GM19463 (cell line): ENCODE results near the gene ARHGEF16.

Source experiments
- ATAC-seq: cut with Tn5 transposase; IDR thresholded peaks from one replicate; pipeline ENCODE4 v1.9.1; 2021; ENCODE audit warnings: mild to moderate bottlenecking, moderate library complexity; ENCODE audit not compliant: unreplicated experiment

The ARHGEF16 gene

DNA sequence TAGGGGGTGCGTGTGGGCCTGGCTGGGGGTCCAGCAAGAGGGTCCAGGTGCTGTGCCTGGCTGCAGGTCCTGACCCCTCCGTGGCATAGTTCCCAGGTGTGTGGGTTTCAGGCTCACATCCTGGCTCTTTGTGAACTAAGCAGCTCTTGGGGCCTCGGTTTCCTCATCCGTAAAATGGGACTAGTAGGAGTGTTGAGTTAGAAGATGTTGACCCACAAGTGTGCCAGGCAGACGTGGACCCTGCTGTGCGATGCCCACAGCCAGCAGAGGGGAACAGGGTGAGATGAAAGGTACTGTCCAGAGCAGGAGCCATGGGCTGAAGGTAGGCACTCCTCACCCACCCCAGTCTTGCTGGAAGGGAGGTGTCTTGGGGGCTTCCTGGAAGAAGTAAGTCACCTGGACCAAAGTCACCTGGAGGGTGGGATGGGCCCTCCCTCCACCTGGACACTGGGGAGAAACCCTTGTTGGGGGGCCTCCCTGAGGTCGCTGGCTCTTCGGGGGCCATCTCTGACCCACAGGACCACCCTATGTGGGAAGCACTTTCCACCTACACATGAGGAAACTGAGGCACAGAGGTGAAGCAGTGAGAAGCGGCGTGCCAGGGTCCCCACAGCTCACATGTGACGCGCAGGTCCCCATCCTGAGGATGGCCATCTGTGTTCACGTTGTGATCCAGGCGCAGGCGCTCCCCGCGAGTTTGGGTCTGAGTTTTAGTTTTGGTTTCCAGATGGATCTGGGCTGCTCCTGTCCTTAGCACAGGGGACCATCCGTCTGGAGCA lies 1.4 kb downstream of the ARHGEF16 start:
- ATAC-seq, result no peak

DNA sequence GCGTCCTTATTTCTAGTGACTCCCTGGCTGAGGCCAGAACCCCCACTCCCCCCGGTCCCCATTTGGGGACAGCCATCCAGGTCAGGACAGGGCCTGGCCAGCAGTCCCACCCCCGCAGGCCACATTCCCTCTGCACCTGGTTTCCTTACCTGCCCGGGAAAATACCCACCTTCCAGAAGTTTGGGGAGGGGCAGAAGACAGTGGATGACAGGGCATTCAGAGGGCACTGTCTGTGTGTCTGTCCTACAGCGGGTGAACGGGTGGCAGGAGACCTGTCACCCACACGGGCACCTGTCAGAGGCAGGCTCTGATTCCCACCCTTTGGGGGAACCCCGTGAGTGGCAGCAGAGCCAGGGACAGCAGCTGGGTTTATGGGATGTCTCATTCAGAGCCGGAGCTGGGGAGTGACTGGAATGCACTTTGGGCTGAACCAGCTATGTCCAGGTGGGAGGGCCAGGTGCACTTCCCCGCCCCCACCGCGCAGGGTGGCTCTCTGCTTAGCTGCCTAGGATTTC lies 2.0 kb downstream of the ARHGEF16 start:
- no peak for ATAC-seq

DNA sequence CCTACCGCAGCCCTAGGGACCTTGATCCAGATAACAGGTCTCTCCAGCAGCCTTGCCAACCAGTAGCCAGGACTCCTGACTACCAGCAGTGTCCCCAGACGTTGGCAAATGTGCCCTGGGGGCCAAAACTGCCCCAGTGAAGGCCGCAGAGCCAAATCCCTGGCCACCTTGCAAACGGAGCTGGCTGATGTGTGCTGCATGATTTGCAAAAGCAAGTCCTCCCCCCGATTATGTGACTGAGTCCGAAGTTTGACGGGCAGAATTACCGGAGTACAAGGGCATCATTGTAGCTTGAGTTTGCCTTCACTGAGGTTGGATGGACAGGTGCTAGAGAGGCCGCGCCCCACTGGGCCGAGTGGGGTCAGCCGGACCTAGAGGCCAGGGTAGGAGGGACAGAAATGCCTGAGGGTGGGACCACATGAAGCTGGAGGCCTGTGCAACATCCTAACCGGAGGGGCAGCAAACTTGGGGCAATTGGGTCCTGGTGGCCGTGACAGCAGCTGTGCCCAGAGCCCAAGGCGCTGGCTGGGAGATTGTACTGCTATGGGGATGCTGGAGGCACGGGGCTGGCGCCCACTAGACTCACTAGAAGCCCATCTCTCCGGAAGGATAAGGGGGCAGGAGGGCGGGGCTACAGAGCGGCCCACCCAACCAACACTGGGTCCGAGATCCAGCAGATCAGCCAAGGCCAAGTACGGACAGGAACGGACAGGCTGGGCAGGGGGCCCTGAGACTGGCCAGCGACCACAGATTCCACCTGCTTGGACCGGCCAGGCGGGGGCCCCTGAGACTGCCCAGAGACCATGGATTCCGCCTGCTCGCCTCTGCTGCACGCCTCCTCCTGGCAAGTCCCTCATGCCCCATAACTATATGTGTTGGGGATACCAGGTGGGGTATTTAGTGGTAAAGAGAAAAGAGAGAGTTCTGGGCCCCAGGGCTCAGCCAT lies 2.8 kb downstream of the ARHGEF16 start:
- no peak for ATAC-seq

DNA sequence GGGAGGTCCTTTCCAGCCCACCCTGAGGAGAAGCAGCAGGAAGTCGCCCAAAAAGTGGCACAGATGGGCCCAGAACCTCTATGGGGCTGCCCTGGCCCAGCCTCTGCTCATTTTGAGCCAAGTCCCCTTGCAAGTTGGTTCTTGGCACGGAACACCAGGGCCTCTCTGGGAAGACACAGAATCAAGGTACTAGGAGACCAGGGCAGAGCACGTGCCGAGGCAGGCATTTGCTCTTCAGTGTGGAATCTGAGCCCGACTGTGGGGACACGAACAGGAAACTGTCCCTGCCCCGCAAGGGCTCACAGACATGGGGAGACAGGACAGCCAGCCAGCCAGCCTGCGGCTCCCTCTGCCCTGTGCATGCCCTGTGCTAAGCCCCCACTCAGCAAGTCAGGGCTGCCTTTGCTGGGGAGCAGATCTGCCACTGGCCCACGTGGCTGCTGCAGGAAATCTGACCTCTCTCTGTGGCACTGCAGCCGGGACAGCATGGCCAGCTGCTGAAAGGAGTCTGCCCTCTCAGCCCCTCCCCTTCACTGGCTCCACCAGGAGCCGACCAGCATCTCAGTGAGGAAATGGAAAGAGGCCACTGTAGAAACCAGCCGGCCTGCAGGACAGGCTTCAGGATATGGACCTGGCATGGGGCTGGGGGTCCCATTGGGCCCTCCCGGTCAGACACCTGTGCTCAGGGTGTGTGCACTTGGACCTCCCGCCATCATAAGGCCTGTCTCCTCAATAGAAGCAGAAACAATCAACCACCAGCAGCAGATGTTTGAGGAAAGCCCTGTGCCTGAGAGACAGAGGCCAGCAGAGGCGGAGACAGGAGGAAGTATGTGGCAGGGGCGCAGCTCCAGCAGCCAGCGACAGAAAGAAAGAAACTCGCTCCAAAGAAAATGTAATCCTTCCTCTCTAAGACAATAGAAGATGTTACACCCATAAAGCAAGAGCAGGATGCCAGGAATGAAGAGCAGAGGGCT lies 3.7 kb downstream of the ARHGEF16 start:
- ATAC-seq, result no peak

DNA sequence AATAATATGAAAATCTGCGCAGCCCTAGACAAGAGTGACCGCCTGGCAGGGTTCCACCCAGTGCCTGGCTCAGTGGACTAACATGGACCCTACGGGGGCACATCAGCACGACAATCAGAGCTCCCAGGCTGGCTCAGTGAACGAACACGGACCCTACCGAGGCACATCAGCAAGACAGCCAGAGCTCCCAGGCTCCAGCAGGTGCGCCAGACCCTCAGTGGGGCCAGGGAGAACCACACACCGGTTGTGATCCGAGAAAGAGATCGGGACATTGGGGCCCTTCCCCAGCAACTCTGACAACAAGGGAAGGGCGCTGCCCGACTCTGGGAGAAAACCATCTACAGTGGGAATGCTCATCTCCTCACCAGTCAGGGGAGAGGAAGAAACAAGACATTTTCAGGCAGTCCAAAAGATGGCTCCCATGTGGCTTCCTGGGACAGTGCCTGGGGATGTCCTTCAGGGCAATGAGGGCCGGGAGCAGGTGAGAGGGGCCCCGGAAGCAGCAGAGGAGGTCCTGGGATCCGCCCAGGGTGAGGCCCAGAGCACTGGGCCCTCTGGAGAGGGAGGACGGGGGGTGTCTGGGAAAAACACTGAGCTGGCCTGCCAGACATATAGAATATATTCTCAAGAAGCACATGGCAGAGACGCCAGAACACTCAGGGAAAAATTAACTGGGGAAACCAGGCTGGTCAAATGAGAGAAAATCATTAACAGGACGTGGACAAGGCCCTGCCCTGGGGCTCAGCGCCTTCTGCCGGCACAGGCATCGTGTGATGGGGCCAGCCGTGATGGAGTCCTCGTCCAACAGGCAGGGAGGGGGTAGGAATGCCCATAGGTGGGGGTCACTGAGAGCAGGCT lies 4.8 kb downstream of the ARHGEF16 start:
- no peak for ATAC-seq

DNA sequence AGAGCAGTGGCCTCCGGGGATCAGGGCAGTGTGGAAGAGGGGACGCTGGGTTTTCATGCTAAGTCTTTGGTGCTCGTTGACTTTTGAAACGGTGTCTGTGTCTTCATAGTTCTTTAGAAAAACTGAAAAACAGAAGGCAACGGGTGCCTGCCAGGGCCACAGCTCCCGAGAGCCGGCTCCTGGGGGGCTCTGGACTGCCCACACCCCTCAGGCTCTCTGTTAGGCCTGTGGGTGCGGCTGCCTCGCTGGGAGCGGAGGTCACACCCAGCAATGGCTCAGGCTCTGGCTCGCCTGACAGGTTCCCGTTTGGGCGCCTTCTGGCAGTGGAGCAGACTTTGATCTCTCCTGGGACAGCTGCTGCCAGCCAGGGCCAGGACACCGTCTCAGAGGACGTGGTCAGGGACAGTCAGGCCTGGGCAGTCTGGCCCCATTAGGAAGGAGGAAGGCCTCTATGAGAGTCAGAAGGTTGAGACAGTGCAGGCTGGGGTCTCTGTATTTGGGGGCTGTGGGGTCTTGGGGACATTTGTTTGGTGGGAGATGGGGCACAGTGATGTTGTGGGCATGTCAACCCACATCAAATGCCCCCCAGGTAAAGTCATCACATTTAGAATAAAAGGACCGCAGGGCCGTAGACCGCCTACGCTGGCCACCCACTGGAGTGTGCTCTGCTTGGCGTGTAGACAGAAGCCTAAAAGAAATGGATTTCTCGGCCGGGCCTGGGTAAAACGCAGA lies 5.6 kb downstream of the ARHGEF16 start:
- no peak for ATAC-seq

DNA sequence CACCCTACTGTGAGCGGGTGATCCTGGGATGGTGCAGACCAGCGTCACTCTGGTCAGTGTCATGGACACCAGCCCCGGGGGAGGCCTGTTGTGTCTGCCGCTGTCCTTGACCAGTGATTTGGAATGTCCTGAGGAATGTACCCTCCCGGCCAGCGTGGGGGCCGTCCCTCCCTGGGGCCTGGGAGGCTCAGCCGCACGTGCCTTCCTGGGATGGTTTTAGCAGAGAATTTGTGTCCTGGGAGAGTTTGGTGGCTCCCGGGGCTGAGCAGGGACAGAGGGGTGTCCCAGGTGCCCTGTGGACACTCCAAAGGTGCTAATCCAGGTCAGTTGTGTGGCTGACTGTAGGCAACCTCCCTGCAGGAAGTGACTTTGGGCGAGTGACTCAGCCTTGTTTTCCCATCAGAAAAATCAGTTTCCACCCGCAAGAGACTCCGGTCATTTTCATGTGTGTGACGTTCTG lies 6.2 kb downstream of the ARHGEF16 start:
- ATAC-seq, result no peak

DNA sequence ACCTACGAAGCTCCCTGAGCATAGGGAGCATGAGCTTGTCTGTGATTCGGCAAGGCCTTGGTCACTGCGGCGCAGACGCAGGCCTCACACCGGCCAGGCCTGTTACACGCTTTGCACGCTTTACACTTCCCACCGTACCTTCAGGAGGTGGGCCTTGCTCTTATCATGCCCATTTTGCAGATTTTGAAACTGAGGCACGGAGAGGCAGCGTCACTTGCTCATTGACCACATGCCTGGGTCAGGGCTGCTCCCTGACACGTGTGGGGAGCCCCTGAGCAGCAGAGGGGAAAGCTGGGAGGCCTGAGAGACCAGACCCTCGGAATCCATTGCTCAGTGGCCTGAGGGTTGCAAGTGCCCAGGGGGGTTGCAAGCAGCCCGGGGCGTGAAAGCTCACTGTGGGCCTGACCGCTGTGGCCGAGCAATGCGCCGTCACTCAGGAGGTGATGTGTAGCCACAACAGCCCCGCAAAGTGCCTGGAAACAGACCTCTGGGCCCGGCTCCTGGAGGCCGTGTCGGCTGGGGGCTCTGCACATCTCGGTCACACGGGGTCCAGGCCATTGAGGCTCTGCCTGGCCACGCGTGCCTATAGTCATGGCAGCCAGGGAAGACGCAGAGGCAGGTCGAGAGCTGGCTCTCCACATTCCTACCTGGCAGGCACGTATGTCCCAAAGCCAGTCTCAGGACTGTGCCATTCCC lies 6.9 kb downstream of the ARHGEF16 start:
- no peak for ATAC-seq

DNA sequence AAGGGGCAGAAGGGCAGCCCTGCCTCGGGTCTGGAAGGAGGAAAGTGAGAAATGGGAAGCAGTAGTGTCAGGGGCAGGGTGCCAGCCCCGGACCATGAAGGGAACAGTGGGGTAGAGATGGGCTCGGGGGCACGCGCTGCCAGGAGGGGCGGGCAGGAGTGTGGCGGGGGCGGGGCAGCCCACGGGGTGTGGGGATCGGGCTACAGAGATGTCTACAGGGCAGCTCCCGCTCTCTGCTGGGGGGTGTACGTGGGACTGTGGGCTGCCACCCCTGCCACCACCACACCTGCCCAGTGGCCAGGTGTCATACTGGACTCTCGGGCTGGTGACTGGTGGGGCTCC lies 7.4 kb downstream of the ARHGEF16 start:
- ATAC-seq, result no peak

DNA sequence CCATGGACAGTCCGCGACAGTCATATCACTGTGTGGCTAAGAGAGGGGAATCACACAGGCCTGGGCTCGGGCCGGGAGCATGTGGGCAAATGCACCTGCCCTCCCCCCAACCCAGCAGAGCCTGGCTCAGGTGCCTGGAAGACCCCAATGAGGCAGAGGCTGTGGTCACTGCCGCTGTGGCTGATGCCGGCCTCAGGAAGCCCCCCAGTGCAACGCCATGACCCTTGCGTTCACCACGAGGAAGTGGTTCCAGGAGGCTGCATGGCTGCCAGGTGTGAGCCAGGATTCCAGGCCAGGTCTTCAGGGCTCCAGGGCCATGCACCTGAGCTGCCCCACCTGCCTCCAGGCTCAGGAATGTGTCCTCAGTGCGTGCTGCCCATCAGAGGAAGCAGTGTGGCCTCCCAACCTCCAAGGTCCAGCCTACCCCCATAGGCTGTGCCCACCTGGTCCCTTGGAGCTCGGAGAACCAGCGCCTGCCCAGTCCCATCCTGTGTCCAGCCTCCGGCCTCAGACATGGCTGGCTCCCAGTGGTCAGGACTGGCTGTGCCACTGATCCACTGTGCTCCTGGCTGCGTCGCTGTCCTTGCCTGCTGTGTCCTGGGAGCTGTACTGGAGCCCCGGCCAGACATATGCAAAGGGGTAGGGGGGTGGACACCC lies 8.0 kb downstream of the ARHGEF16 start:
- no peak for ATAC-seq

DNA sequence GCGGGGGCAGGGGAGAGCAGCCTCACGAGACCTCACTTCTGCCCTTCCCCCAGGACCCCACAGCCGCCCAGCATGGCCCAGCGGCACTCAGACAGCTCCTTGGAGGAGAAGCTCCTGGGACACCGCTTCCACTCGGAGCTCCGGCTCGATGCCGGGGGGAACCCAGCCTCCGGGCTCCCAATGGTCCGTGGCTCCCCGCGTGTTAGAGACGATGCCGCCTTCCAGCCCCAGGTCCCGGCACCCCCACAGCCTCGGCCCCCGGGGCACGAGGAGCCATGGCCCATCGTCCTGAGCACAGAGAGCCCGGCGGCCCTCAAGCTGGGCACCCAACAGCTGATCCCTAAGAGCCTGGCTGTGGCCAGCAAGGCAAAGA lies 8.5 kb downstream of the ARHGEF16 start:
- no peak for ATAC-seq

DNA sequence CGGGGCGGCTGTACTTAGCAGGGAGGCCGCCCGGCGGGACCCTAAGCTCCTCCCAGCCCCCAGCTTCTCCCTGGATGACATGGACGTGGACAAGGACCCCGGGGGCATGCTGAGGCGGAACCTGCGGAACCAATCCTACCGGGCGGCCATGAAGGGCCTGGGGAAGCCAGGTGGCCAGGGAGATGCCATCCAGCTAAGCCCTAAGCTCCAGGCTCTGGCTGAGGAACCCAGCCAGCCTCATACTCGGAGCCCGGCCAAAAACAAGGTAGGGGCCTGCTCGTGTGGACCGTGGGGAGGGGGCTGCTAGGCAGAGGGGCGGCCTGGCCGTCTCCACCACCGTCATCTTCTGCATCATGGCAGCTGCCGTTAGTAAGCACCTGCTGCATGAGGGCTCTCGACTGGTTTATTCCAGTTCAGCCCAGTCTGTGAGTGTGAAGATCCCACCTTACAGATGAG lies 9.0 kb downstream of the ARHGEF16 start:
- no peak for ATAC-seq

DNA sequence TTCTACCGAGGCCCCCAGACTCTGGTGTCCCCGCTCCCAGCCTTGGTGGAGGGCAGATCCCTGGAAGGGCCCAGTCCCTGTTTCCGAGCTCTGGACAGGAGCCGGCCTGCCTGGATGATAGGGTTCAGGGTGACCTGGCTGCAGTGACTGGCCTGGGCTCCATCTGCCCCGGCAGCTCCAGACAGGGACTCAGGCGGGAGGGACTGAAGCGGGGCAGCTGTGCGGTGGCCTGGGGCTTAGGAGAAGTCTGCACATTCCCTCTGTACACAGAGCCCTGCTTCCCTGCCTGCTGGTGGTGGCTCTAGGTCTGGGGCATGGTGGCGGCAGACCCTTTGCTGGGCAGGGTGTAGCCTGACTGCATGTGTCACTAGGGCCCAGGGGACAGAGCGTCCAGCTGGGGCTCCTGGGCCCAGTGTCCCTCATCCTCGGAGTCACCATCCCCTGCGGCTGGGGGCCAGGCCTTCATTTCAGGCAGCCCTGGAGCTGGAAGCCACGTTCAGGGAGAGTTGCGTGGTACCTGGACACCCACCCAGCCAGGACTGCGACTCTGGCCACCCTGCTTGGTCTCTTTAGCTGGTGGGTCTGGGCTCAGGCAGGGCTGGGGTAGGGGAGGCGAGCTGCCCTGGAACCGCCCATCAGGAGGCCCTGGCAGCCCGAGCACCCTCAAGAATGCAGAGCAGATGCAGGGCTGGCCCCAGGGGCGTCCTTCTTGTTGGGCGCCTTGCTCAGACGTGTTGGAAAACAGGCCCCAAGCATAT lies 9.6 kb downstream of the ARHGEF16 start:
- no peak for ATAC-seq

DNA sequence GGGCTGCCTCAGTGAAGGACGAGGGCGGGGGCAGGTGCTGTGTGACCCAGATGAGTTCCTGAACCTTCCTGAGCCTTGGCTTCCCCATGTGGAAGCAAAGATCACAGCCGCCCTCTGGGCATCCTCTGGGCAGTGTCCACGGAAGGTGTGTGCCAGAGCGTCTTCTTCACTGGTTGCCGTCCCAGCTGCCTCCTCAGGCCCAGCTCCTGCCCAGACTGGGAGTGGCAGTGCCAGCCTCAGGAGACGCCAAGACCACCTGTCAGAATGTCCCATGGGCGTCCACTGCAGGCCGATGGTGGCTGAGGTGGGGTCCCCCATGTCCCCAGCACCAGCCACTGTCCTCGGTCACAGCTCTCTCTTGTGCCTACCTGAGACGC lies 10.2 kb downstream of the ARHGEF16 start:
- ATAC-seq, result no peak

DNA sequence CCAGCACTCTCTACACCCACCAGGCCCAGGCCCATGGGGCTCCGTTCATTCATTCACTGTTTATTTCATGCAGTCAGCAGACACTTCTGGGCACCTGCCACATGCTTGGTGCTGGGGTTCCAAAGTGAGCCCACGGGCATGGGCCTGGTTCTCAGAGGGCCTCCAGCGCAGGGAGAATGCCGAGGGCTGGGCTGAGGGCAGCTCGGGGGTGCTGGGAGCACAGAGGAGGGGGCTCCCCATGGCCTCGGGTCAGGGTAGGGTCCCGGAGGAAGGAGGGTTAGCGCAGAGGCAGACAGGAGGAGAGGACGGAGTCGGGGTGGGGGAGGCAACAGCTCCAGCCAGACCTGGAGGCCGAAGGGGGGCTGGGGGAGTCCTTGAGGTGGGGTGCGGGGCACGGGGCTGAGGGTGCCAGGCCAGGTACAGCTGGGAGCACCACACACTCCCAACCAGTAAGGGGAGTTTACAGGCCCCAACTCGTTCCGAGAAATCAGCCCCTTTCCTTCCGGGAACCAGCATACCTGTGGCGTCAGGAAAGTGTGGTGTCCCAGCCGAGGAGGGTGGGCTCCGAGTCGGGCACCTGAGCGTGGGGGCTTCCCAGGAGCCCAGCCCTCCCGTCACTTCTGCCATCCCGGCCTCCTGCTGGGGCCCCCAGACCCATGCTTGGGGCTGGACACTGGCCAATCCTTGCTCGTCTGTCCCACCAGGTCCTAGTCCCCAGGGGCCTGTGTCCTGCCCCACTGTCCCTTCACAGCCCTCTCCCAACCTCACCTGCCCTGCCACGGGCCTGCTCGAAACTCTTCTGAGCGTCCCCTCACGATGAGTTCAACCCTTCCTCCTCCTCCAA lies 10.8 kb downstream of the ARHGEF16 start:
- ATAC-seq, result no peak

DNA sequence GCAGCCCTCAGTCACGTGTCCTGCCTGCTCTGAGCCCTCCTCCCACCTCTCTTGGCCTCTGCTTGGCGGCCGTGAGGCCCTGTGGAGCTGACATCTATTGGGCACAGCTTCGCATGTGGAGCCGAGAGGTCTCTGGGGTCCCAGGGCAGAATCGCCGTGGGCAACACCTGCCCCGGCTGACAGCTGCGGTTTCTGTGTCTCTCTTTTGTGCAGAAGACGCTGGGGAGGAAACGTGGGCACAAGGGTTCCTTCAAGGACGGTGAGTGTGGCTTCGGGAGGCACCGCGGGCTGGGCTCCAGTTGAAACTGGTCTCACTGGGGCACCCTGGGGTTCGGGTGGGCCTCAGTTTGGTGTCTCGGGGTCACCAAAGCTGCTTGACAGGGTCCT lies 11.5 kb downstream of the ARHGEF16 start:
- no peak for ATAC-seq
